ENCODE measurements around the gene PPP2R5D. TPM values are rescaled to one million over a fixed set of nuclear protein-coding genes. Genes with fewer than 3 reads are reported as not detected.

PPP2R5D gene
- total RNA-seq, 1 donor from 2014 or later = 26.8 TPM

DNA sequence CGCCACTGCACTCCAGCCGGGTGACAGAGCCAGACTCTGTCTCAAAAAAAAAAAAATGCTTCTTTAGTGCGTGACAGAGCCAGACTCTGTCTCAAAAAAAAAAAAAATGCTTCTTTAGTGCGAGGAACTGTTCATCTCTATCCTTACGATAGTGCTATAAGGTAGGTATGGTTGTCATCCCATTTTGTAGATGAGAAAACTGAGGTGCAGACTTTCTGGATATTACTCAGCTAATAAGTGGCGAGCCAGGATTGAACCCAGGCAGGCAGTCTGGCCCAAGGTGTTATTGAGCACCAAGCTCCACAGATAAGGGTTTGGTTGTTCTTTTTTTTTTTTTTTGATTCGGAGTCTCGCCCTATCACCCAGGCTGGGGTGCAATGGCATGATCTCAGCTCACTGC is 17.5 kb downstream of the PPP2R5D start:
- Mint-ChIP-seq H3K27me3 (no peaks in the 10 kb centered on the region), H3K27ac (no peak overlapping the region), H3K4me1 (no peaks in the 10 kb centered on the region), H3K4me3 (no peak overlapping the region), H3K36me3 (ENCODE audit: low read depth) (peaks cover 12% of the 10 kb centered on the region), H3K9me3 (no peaks in the 10 kb centered on the region)
- TF ChIP-seq, protein P1, sequence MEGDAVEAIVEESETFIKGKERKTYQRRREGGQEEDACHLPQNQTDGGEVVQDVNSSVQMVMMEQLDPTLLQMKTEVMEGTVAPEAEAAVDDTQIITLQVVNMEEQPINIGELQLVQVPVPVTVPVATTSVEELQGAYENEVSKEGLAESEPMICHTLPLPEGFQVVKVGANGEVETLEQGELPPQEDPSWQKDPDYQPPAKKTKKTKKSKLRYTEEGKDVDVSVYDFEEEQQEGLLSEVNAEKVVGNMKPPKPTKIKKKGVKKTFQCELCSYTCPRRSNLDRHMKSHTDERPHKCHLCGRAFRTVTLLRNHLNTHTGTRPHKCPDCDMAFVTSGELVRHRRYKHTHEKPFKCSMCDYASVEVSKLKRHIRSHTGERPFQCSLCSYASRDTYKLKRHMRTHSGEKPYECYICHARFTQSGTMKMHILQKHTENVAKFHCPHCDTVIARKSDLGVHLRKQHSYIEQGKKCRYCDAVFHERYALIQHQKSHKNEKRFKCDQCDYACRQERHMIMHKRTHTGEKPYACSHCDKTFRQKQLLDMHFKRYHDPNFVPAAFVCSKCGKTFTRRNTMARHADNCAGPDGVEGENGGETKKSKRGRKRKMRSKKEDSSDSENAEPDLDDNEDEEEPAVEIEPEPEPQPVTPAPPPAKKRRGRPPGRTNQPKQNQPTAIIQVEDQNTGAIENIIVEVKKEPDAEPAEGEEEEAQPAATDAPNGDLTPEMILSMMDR (IDR thresholded peaks at IDR 0.05) = no peak
- DNase-seq (no peak), ATAC-seq (ENCODE audit: low read depth) (no peak)
- ChIA-PET POLR2A (no interaction called here), CTCF (interaction anchor here (0.7 kb wide), 1 partner anchor 23 kb away, joined by 7 read pairs; no protein-coding TSS in a partner anchor)
- intact Hi-C loops (cut with micrococcal nuclease) = no loop called here

DNA sequence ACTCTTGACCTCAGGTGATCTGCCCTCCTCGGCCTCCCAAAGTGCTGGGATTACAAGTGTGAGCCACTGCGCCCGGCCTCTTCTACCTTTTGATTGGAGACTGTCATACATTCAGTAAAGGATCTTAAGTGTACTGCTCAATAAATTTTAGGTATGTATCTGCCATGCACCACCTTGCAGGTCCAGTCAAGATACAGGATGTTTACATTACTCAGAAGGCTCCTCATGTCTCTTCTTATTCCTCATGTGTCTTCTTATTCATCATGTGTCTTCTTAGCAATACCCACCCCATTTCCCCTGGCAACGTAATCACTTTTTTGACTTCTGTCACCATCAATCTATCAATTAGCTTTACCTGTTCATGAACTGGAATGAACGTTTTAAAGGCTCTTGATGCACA is 21.5 kb downstream of the PPP2R5D start:
- H3K4me3 Mint-ChIP-seq = no peak overlapping the region
- no peaks in the 10 kb centered on the region for H3K27me3 Mint-ChIP-seq
- H3K36me3 Mint-ChIP-seq (ENCODE audit: low read depth) = peaks cover 47% of the 10 kb centered on the region
- CTCF ChIA-PET = no interaction called here
- ATAC-seq (ENCODE audit: low read depth) (no peak), DNase-seq (no peak)
- peaks cover 9% of the 10 kb centered on the region for H3K4me1 Mint-ChIP-seq
- no peaks in the 10 kb centered on the region for H3K9me3 Mint-ChIP-seq
- POLR2A ChIA-PET = interaction anchor here (0.7 to 1.3 kb wide), 2 partner anchors 22 to 76 kb away, joined by 3 to 4 read pairs; partner anchors contain the start of gene CNPY3
- intact Hi-C loops (cut with micrococcal nuclease) = no loop called here
- no peak overlapping the region for H3K27ac Mint-ChIP-seq
- TF ChIP-seq, protein P1 (IDR thresholded peaks at IDR 0.05) = no peak

DNA sequence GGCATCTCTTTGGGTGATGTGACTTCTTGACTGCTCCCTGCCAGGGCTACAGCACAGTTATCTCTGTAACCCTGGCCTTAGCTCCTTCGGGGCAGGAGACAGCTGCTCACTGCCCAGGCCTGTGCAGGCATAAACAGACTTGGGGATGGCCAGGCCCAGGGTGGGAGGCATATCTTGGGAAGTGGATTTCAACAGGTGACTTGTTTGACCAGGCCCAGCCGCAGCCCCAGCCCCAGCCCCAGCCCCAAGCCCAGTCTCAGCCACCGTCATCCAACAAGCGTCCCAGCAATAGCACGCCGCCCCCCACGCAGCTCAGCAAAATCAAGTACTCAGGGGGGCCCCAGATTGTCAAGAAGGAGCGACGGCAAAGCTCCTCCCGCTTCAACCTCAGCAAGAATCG is 21.9 kb downstream of the PPP2R5D start:
- TF ChIP-seq, protein P1 (IDR thresholded peaks at IDR 0.05) = no peak
- H3K27me3 Mint-ChIP-seq = no peaks in the 10 kb centered on the region
- H3K27ac Mint-ChIP-seq = no peak overlapping the region
- intact Hi-C loops (cut with micrococcal nuclease) = no loop called here
- peaks cover 50% of the 10 kb centered on the region for H3K36me3 Mint-ChIP-seq (ENCODE audit: low read depth)
- ATAC-seq (ENCODE audit: low read depth) = no peak
- no peak for DNase-seq
- H3K9me3 Mint-ChIP-seq = no peaks in the 10 kb centered on the region
- H3K4me3 Mint-ChIP-seq = no peak overlapping the region
- ChIA-PET POLR2A (interaction anchor here (1.3 kb wide), 1 partner anchor 76 kb away, joined by 3 read pairs; the partner anchor contains the start of gene CNPY3), CTCF (no interaction called here)
- H3K4me1 Mint-ChIP-seq = peaks cover 9% of the 10 kb centered on the region

DNA sequence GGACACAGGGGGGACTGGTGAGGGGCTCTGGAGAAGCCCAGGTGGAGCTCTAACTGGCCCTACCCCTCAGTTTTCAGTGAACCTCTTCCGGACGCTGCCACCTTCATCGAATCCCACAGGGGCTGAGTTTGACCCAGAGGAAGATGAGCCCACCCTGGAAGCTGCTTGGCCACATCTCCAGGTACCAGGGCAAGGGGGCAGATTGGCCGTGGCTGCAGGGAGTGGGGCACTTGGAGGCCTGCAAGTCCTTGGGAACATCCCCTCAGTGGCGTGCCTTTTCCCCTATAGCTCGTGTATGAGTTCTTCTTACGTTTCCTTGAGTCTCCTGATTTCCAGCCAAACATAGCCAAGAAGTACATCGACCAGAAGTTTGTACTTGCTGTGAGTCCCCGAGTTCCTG is 22.8 kb downstream of the PPP2R5D start:
- no peak overlapping the region for H3K4me3 Mint-ChIP-seq
- no peaks in the 10 kb centered on the region for H3K27me3 Mint-ChIP-seq
- DNase-seq (no peak), ATAC-seq (ENCODE audit: low read depth) (no peak)
- H3K27ac Mint-ChIP-seq = no peak overlapping the region
- H3K36me3 Mint-ChIP-seq (ENCODE audit: low read depth) = peaks cover 59% of the 10 kb centered on the region
- TF ChIP-seq, protein P1 (IDR thresholded peaks at IDR 0.05) = no peak
- POLR2A ChIA-PET = interaction anchor here (1.3 kb wide), 1 partner anchor 77 kb away, joined by 3 read pairs; the partner anchor contains the start of gene CNPY3
- no peaks in the 10 kb centered on the region for H3K9me3 Mint-ChIP-seq
- intact Hi-C loops (cut with micrococcal nuclease) = no loop called here
- CTCF ChIA-PET = interaction anchor here (1.2 kb wide), 1 partner anchor 136 kb away, joined by 6 read pairs; no protein-coding TSS in a partner anchor
- peaks cover 13% of the 10 kb centered on the region for H3K4me1 Mint-ChIP-seq

DNA sequence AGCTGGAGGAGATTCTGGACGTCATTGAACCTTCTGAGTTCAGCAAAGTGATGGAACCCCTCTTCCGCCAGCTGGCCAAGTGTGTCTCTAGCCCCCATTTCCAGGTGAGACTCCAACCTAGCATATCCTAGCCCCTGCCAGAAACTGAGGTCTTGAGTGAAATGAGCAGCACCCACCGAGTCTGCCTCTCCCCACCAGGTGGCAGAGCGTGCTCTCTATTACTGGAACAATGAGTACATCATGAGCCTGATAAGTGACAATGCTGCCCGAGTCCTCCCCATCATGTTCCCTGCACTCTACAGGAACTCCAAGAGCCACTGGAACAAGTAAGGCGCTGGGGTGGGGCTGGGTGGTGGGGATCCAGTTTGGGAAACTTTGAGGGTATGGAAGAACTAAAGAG is 24.8 kb downstream of the PPP2R5D start:
- Mint-ChIP-seq H3K36me3 (ENCODE audit: low read depth) (peaks cover 75% of the 10 kb centered on the region), H3K4me1 (peaks cover 33% of the 10 kb centered on the region), H3K27ac (peak overlapping the region; percentile 12), H3K9me3 (no peaks in the 10 kb centered on the region), H3K4me3 (no peak overlapping the region), H3K27me3 (no peaks in the 10 kb centered on the region)
- DNase-seq = no peak
- TF ChIP-seq, protein P1 (IDR thresholded peaks at IDR 0.05) = no peak
- intact Hi-C loops (cut with micrococcal nuclease) = loop anchor here (1.0 kb wide), 1 partner anchor 134 kb away; no protein-coding TSS in a partner anchor
- CTCF ChIA-PET = interaction anchor here (1.2 to 2.3 kb wide), 2 partner anchors 25 to 134 kb away, joined by 3 to 12 read pairs; no protein-coding TSS in a partner anchor
- POLR2A ChIA-PET = interaction anchor here (2.1 kb wide), 1 partner anchor 79 kb away, joined by 6 read pairs; the partner anchor contains the start of gene CNPY3
- ATAC-seq (ENCODE audit: low read depth) = no peak

Data from activated B cell treated with CpG ODN at 0.5 μM for 24 hours (primary cell).